Cardiac muscle cell (in vitro differentiated cells and primary cell): ENCODE measurements around the gene CLCN4. TPM values are rescaled to one million over a fixed set of nuclear protein-coding genes. Genes with fewer than 3 reads are reported as not detected.

Source experiments
- DNase-seq, 2 donors: peaks; one replicate each; pipeline versions ENCODE4 v3.0.0 to v3.0.0-alpha.2; 2010 to 2017; ENCODE audit warnings: low read depth in 1 of 2, low spot score in 1 of 2
- H3K27ac ChIP-seq: fragments of 200-600 bp; sonication (generic); 2 replicates; pipeline ENCODE4 v1.5.1; 2016
- H3K27me3 ChIP-seq: fragments of 200-600 bp; sonication (generic); 2 replicates; pipeline ENCODE4 v1.6.0; 2016; ENCODE audit warnings: control low read depth
- H3K36me3 ChIP-seq: fragments of 200-600 bp; sonication (generic); 2 replicates; pipeline ENCODE4 v1.5.1; 2016; ENCODE audit warnings: control low read depth
- H3K4me1 ChIP-seq: fragments of 200-600 bp; sonication (generic); 2 replicates; pipeline ENCODE4 v1.8.1; 2017; ENCODE audit warnings: low read depth, mild to moderate bottlenecking, mixed run types
- H3K4me3 ChIP-seq: fragments of 200-600 bp; sonication (generic); 2 replicates; pipeline ENCODE4 v1.5.1; 2016; ENCODE audit warnings: mild to moderate bottlenecking
- H3K9me3 ChIP-seq: fragments of 200-600 bp; sonication (generic); 2 replicates; pipeline ENCODE4 v1.5.1; 2017; ENCODE audit warnings: low read depth, mild to moderate bottlenecking, control low read depth
- polyA plus RNA-seq: library from polyadenylated mRNA; unstranded; fragments of >200 nt; fragmentation: Nextera tagmentation; extraction: Ambion mirVana; gene quantifications from 2 replicates; pipeline ENCODE4 v1.2.1, GENCODE V29; 2016
- total RNA-seq: library from RNA; depleted of rRNA; stranded (reverse); fragments of >200 nt; gene quantifications from 2 replicates; pipeline ENCODE4 v1.2.3, GENCODE V29; 2016
- TF ChIP-seq, protein P1 (sequence below): IDR thresholded peaks from 2 replicates; pipeline ENCODE4 v1.5.1; 2012; ENCODE audit warnings: low read depth, mild to moderate bottlenecking, low read length

Gene CLCN4
- total and polyA plus RNA-seq, 2 experiments from 2014 or later = 7.8 to 15.2 TPM

DNA sequence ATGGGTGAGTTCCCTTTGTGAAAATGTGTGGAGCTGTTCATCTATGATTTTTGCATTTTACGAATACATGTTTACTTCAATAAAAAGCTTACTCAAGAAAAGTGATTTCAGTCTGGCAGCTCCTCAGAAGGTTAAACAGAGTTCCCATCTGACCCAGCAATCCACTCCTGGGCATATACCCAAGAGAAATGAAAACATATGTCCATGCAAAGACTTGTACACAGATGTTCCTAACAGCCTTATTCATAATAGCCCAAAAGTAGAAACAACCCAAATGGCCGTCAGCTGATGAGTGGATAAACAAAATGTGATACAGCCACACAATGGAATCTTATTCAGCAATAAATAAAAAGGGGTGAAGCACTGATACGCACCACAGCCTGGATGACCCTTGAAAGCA, 20.8 kb downstream of the CLCN4 start:
- no peaks in the 10 kb centered on the region for H3K27me3 ChIP-seq
- no peak overlapping the region for H3K4me3 ChIP-seq
- peak in 1 of 2 donors; percentile 35 for DNase-seq
- H3K4me1 ChIP-seq = no peaks in the 10 kb centered on the region
- H3K27ac ChIP-seq = no peak overlapping the region
- TF ChIP-seq, protein P1, sequence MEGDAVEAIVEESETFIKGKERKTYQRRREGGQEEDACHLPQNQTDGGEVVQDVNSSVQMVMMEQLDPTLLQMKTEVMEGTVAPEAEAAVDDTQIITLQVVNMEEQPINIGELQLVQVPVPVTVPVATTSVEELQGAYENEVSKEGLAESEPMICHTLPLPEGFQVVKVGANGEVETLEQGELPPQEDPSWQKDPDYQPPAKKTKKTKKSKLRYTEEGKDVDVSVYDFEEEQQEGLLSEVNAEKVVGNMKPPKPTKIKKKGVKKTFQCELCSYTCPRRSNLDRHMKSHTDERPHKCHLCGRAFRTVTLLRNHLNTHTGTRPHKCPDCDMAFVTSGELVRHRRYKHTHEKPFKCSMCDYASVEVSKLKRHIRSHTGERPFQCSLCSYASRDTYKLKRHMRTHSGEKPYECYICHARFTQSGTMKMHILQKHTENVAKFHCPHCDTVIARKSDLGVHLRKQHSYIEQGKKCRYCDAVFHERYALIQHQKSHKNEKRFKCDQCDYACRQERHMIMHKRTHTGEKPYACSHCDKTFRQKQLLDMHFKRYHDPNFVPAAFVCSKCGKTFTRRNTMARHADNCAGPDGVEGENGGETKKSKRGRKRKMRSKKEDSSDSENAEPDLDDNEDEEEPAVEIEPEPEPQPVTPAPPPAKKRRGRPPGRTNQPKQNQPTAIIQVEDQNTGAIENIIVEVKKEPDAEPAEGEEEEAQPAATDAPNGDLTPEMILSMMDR = no peak
- no peaks in the 10 kb centered on the region for H3K36me3 ChIP-seq
- H3K9me3 ChIP-seq = no peaks in the 10 kb centered on the region

DNA sequence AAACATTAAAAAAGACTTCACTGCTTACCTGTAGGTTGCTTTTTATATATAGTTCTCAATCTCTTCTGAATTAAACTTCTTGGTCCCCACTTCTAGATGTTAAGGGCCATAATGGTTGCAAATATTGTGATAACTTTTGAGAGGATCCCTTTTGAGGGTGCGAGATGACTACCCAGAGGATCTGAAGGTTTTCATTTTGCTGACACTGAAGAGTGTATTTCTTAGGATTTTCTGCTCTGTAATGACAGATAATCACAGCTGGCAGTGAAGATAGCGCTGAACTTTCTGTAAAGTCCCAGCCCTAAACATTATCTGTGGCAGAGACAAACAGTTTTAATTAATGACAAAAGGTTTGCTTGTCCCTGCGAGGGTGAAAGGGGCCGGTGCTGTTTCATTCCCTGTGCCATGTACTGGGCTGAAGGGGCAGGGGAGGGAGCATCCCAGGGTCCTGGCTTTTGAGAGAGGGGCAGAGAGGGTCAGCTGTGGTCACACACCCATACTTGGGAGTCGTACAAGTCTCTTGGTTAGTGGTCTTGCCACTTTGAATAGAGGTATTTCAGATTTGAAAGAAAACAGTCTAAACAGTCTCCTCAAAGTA, 22.2 kb downstream of the CLCN4 start:
- TF ChIP-seq, protein P1 = no peak
- Histone ChIP-seq H3K4me3 (no peak overlapping the region), H3K27ac (no peak overlapping the region), H3K9me3 (no peaks in the 10 kb centered on the region), H3K27me3 (no peaks in the 10 kb centered on the region), H3K4me1 (no peaks in the 10 kb centered on the region), H3K36me3 (no peaks in the 10 kb centered on the region)
- no peak for DNase-seq

DNA sequence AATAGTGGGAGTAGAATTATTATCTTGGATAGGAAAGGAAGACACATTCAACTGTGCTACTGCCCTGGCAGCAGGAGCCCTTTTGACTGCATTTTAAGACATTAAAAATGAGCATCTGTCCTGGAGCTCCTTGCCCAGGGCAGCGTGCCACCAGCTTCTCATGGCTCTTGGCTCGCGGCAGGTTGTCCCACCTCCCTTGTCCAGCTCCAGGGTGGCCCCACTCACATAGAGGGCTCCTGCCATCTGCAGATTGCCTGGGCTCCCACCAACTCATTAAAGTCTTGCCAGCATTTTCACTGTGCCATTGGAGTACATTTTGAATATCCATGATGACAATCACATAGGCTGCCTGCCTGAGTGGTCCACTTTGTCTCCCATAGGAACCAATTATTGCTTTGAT, 27.0 kb downstream of the CLCN4 start:
- DNase-seq = no peak
- no peaks in the 10 kb centered on the region for H3K4me1 ChIP-seq
- TF ChIP-seq, protein P1 = no peak
- no peak overlapping the region for H3K4me3 ChIP-seq
- H3K9me3 ChIP-seq = no peaks in the 10 kb centered on the region
- no peaks in the 10 kb centered on the region for H3K27me3 ChIP-seq
- H3K36me3 ChIP-seq = no peaks in the 10 kb centered on the region
- H3K27ac ChIP-seq = no peak overlapping the region

DNA sequence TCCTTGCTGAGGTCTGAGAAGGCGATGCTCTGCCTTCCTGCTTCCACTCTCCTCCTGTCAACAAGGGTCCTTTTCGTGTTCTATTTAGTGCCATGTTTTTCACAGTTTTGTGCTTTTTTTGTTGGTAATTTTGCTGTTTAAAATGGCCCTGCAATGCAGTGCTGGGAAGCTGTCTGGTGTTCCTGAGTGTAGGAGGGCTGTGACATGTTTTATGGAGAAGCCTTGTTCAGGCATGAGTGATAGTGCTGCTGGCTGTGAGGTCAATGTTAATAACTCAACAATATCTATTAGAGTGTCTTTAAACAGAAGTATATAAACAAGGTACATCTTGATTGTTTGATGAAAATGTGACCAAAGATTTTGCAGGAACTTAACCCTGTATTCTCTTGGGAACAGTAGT, 27.6 kb downstream of the CLCN4 start:
- no peaks in the 10 kb centered on the region for H3K9me3 ChIP-seq
- no peaks in the 10 kb centered on the region for H3K36me3 ChIP-seq
- H3K4me3 ChIP-seq = no peak overlapping the region
- no peaks in the 10 kb centered on the region for H3K4me1 ChIP-seq
- H3K27ac ChIP-seq = no peak overlapping the region
- DNase-seq = no peak
- TF ChIP-seq, protein P1 = no peak
- no peaks in the 10 kb centered on the region for H3K27me3 ChIP-seq

DNA sequence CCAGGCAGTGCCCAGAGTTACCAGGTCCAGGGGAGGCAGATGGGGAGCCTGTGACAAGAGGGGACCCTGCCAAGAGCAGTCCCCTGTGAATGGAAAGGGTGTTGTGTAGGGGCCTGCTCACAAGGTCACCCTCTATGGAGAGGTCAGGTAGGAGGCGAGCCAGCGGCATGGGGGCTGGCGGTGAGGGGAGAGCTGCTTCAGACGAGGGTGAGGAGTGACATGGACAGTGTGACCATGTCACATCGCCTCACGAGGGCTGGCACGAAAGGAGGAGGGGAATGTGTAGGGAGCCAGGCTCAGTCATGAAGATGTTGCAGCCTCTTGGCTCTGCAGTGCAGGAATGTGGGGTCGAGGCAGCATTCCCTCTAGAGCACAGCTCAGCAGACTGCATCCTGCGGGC, 29.6 kb downstream of the CLCN4 start:
- H3K27ac ChIP-seq = no peak overlapping the region

More for the DNA sequence above, 29.6 kb downstream of the CLCN4 start:
- H3K4me1 ChIP-seq = no peaks in the 10 kb centered on the region
- H3K36me3 ChIP-seq = no peaks in the 10 kb centered on the region
- no peak for DNase-seq
- no peaks in the 10 kb centered on the region for H3K9me3 ChIP-seq
- H3K4me3 ChIP-seq = no peak overlapping the region
- H3K27me3 ChIP-seq = no peaks in the 10 kb centered on the region
- TF ChIP-seq, protein P1 = no peak
